GM12892 (cell line): ENCODE data around the gene TNFAIP8L1.

ENCODE experiments used
- DNase-seq: peaks from one replicate; pipeline ENCODE4 v3.0.0; 2011; ENCODE audit not compliant: insufficient read length
- FAIRE-seq: peaks from 2 replicates; lab custom pipeline; 2011; peaks lifted over from hg19 to GRCh38; lab: Jason Lieb, UNC
- POLR2A ChIP-seq: IDR thresholded peaks from 2 replicates; pipeline ENCODE4 v1.6.1; 2011; ENCODE audit warnings: low read depth, low read length, control low read depth
- POLR2AphosphoS5 ChIP-seq: IDR thresholded peaks from 2 replicates; pipeline ENCODE4 v1.6.1; 2011; ENCODE audit warnings: low read depth, low read length, control low read depth
- TAF1 ChIP-seq: IDR thresholded peaks from 2 replicates; pipeline ENCODE4 v1.6.1; 2011; ENCODE audit warnings: low read depth, mild to moderate bottlenecking, control low read depth, low read length, borderline replicate concordance

TNFAIP8L1 gene

DNA sequence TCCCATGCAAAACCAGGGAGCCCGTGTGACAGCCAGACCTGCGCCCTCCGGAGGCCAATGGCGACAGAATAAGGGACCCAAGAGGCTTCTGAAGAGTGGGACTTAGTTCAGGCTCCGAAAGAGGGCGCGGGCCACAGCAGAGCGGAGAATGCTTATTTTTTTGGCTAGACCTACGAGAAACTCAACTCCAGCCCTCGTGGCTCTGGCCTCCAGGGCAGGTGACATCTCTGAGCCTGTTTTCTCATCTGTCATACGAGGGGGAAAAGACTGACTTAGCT lies 61.3 kb downstream of the TNFAIP8L1 start:
- TF ChIP-seq POLR2A, result no peak
- TF ChIP-seq TAF1, result no peak
- TF ChIP-seq POLR2AphosphoS5, result no peak
- DNase-seq, result no peak
- no peak for FAIRE-seq

DNA sequence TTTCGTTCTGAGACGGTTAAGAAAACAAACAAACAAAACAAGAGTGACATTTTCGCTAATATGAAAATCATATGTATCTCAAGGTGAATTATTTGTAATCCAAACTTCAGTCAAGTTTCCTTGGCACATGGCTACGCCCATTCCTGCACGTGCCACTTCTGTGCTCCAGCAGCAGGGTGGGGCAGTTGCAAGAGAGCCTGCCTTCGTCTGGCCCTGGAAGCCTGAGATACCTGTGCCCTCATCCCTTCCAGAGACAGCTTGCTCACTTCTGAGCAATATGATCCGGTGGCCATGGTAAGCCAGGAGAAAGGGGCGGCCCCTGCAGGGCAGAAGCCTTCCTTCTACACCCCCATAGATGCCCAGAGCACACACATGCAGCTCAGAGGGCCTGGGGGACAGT lies 62.2 kb downstream of the TNFAIP8L1 start:
- FAIRE-seq (no peak), DNase-seq (no peak)
- no peak for TF ChIP-seq TAF1
- no peak for TF ChIP-seq POLR2A
- no peak for TF ChIP-seq POLR2AphosphoS5

DNA sequence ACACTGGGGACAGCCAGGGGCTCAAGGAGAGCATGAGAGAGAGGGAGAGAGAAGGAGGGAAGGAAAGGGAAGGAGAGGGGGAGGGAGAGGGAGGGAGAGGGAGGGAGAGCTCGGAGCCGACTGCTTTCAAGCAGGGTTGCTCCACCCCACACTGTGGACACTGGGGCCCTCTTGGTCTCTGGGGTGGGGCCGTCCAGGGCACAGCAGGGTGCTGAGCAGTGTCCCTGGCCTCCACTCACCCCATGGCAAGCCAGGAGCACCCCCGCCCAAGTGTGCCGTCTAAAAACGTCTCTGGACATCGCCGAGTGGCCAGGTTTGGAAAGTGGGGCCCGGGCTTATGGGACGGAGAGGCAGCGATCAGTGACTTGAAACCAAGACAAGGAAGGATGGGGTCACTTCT lies 63.4 kb downstream of the TNFAIP8L1 start:
- FAIRE-seq (no peak), DNase-seq (no peak)
- TF ChIP-seq POLR2AphosphoS5 (no peak), TAF1 (no peak), POLR2A (no peak)

DNA sequence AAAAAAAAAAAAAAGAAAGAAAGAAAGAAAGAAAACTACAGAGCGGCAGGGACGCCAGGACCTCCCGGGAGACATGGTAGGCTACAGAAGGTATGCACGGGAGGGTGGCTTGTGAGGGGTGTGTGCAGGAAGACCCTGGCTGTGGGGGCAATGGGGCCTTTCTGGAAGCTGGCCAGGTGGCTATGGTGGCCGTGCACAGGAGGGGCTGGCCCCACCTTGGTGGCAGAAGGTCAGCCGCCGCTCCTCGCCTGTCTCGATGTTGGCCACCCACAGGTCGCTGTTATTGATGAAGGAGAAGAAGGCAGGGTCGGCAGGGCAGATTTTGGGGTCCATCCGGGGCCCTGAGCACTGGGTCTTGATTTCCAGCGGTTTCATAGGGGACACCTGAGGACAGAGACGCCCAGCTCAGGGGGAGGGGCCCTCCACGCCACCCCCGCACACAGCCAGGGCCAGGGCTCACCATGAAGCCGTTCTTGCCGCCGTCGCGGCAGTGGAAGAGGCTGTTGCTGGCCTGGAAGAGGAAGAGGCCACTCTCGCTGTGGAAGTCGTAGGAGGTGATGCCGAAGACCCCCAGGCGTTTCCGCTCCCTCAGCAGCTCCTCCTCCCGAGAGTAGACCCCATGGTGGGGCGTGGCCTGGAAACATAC lies 64.5 kb downstream of the TNFAIP8L1 start:
- TF ChIP-seq POLR2A (no peak), POLR2AphosphoS5 (no peak), TAF1 (no peak)
- FAIRE-seq (no peak), DNase-seq (no peak)

DNA sequence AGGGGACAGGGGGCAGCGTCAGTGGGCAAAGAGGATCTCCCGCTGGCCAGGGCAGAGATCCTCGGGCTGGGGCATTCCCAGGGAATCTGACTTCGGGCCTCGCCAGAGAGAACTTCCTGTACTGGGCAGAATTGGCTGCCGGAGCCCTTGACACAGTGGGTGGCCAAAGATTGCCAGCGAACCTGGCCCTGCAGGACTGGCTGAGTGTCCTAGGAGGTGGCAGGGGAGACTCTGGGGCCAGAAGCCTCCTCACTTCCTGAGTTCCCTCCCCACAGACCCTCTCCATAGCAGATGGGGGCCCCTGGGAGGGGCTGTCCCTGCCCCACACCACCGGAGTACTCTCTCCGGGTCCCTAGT lies 65.0 kb downstream of the TNFAIP8L1 start:
- DNase-seq, result no peak
- TF ChIP-seq TAF1, result no peak
- TF ChIP-seq POLR2A, result no peak
- TF ChIP-seq POLR2AphosphoS5, result no peak
- FAIRE-seq, result no peak
